SJCRH30 (cell line): Measurements from ENCODE around the gene USP35. TPM values are rescaled to one million over a fixed set of nuclear protein-coding genes. Genes with fewer than 3 reads are reported as not detected.
A peak's percentile ranks its signal among the peaks of the same experiment; 100 is the strongest.
"Not testable (repeated sequence)": the region's sequence is repeated elsewhere in the genome, so short reads cannot be mapped to it uniquely, and the experiment has no call there.

Experiments
- DNase-seq, 2 experiments: peaks; one replicate each; pipeline ENCODE4 v3.0.0-alpha.2; 2015 to 2020
- H3K27ac ChIP-seq: fragments of 250-450 bp; sonication (Bioruptor Pico); 2 replicates; pipeline ENCODE4 v1.5.1; 2020; ENCODE audit warnings: mild to moderate bottlenecking, moderate library complexity
- H3K27me3 ChIP-seq: fragments of 250-450 bp; sonication (Bioruptor Pico); 2 replicates; pipeline ENCODE4 v1.5.1; 2020; ENCODE audit warnings: mild to moderate bottlenecking, moderate library complexity
- H3K36me3 ChIP-seq: fragments of 250-450 bp; sonication (Bioruptor Pico); 2 replicates; pipeline ENCODE4 v1.5.1; 2020; ENCODE audit warnings: mild to moderate bottlenecking, moderate library complexity
- H3K4me1 ChIP-seq: fragments of 250-450 bp; sonication (Bioruptor Pico); 2 replicates; pipeline ENCODE4 v1.5.1; 2020; ENCODE audit warnings: mild to moderate bottlenecking, moderate library complexity
- H3K4me3 ChIP-seq: fragments of 250-450 bp; sonication (Bioruptor Pico); 2 replicates; pipeline ENCODE4 v1.5.1; 2020; ENCODE audit warnings: mild to moderate bottlenecking, moderate library complexity
- H3K9me3 ChIP-seq: fragments of 250-450 bp; sonication (Bioruptor Pico); replicated peaks from 2 replicates; pipeline ENCODE4 v1.5.1; 2020; ENCODE audit warnings: mild to moderate bottlenecking, moderate library complexity
- total RNA-seq: library from RNA; depleted of rRNA; stranded (reverse); fragments of >200 nt; shearing (Covaris generic); gene quantifications from 2 replicates; pipeline ENCODE4 v1.2.3, GENCODE V29; 2014

Gene USP35
- total RNA-seq, 1 experiment from 2014 or later = 5.1 TPM

DNA sequence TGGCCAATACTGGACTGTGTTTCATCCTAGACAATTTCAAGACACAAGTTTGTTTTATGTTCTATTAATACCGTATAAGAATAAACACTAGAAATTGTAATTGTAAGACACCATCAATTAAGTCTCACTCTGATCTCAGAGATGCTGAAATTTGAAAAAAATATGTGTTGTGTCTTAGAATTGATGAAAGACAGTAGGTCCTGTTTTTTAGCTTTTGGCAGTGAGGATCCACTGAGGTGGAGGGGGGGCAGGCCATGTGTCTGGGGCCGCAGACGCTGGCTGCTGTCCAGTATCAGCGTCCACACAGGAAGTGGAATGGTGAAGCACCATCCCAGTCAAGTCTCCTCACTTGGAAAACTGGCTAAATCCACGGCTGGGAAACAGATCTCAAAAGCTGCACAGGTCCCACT is 26.8 kb upstream of the USP35 start:
- no peak overlapping the region for H3K4me3 ChIP-seq
- peak; percentile 13 to 22 for DNase-seq
- no peak overlapping the region for H3K27ac ChIP-seq
- H3K36me3 ChIP-seq = no peaks in the 10 kb centered on the region
- no peaks in the 10 kb centered on the region for H3K27me3 ChIP-seq
- no peaks in the 10 kb centered on the region; the same call in 1 of the 2 replicates for H3K4me1 ChIP-seq
- H3K9me3 ChIP-seq = no peaks in the 10 kb centered on the region

- H3K27ac ChIP-seq = no peak overlapping the region
- H3K4me3 ChIP-seq = no peak overlapping the region
- no peak for DNase-seq
- no peaks in the 10 kb centered on the region; the same call in 1 of the 2 replicates for H3K4me1 ChIP-seq
- H3K9me3 ChIP-seq = no peaks in the 10 kb centered on the region
- H3K27me3 ChIP-seq = no peaks in the 10 kb centered on the region
- H3K36me3 ChIP-seq = no peaks in the 10 kb centered on the region
Measured at GRCh38 chr11:78163828-78164227, 24.9 kb upstream of the USP35 start.

- Histone ChIP-seq H3K27ac (no peak overlapping the region), H3K9me3 (no peaks in the 10 kb centered on the region), H3K27me3 (no peaks in the 10 kb centered on the region), H3K36me3 (no peaks in the 10 kb centered on the region), H3K4me1 (no peaks in the 10 kb centered on the region; the same call in 1 of the 2 replicates), H3K4me3 (no peak overlapping the region)
- no peak for DNase-seq
Measured at GRCh38 chr11:78164471-78164870, 24.2 kb upstream of the USP35 start.

DNA sequence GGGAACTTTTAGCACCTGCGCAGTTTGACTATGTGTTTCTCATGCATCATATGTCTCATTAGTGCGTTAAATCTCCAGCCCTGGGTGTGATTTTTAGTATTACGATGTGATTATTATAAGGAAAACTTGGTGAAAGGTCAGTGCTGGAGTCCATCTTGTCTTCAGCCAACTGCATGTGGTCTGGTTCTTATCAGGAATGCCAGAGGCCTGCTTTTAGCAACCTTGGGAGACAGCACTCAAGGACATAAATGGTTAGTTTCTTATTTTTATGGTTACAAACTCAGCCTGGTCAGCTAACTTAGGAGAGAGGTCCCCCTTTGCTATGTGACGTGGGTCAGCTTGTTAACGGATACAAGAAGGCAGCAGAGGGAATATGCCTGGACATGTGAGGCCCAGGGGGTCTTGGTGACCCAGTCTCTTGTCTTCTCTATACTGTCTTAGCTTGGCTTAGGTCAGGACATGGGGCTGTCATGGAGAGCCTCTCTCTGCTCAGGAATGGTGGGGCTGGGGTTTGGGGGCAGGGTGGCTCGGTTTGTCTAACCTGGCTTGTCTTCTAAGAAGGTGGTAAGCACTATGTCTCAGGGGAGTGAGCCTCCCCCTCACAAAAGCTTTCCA is 21.8 kb upstream of the USP35 start:
- no peaks in the 10 kb centered on the region for H3K9me3 ChIP-seq
- H3K27ac ChIP-seq = no peak overlapping the region
- H3K27me3 ChIP-seq = no peaks in the 10 kb centered on the region
- no peak overlapping the region for H3K4me3 ChIP-seq
- DNase-seq = no peak
- H3K4me1 ChIP-seq = no peaks in the 10 kb centered on the region; the same call in 1 of the 2 replicates
- no peaks in the 10 kb centered on the region for H3K36me3 ChIP-seq

- H3K9me3 ChIP-seq = no peaks in the 10 kb centered on the region
- H3K36me3 ChIP-seq = no peaks in the 10 kb centered on the region
- H3K27me3 ChIP-seq = no peaks in the 10 kb centered on the region
- no peak for DNase-seq
- no peak overlapping the region for H3K27ac ChIP-seq
- H3K4me1 ChIP-seq = no peaks in the 10 kb centered on the region
- H3K4me3 ChIP-seq = no peak overlapping the region
Measured at GRCh38 chr11:78168539-78169477, 19.9 kb upstream of the USP35 start.

DNA sequence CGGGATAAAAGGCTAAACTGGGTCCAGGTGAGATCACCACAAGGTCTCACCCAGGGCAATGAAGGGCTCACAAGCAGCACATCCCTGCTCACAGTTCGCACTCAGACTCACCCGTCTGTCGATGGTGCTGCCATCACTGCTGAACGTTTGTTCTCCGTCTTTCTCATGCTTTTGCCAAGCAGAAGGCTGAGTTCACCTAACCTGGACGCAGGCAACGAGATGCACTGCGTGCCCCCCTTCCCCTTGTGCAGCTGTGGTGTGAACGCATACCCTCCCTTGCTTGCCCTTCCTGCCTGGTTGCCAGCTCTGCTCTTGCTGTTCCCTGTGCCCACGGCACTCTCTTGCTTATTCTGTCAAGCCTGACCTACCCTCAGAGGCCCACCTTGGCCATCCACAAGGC is 18.3 kb upstream of the USP35 start:
- Histone ChIP-seq H3K27ac (no peak overlapping the region), H3K4me3 (no peak overlapping the region), H3K36me3 (no peaks in the 10 kb centered on the region), H3K9me3 (no peaks in the 10 kb centered on the region), H3K4me1 (no peaks in the 10 kb centered on the region), H3K27me3 (no peaks in the 10 kb centered on the region)
- no peak for DNase-seq

DNA sequence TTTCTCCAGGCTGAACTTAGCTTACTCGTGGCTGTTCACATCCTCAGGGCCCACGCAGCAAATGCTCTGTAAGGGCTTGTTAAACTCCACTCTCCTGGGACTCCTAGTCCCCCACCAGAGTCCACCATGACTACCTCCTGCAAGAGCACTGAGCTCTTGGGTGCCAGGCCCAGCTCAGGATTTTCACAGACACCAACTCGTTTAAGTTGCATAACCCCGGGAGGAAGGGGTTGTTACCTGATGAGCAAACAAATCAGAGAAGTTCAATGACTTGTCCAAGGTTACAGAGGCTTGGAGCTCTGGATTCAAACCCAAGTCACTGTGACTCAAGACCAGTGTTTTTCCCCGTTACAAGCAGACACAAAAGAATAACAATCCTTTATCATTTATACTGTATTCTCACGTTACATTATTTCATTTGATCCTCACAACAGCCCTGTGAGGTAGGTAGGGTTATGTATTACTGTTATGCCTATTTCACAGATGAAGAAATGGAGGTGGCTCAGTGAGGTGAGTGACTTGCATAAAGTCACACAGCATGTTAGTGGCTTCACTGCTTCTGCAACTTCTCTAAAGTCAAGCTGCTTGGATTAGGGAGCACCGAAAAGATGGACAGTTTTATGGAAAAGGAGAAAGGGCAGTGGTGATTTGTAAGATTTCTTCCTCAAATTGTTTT is 17.7 kb upstream of the USP35 start:
- Histone ChIP-seq H3K9me3 (no peaks in the 10 kb centered on the region), H3K4me1 (no peaks in the 10 kb centered on the region), H3K27me3 (no peaks in the 10 kb centered on the region), H3K36me3 (no peaks in the 10 kb centered on the region), H3K4me3 (no peak overlapping the region), H3K27ac (no peak overlapping the region)
- DNase-seq = no peak

- H3K27ac ChIP-seq = no peak overlapping the region
- no peak for DNase-seq
- H3K9me3 ChIP-seq = no peaks in the 10 kb centered on the region
- H3K27me3 ChIP-seq = no peaks in the 10 kb centered on the region
- H3K4me1 ChIP-seq = no peaks in the 10 kb centered on the region
- H3K36me3 ChIP-seq = no peaks in the 10 kb centered on the region
- H3K4me3 ChIP-seq = no peak overlapping the region
Measured at GRCh38 chr11:78171951-78172350, 16.8 kb upstream of the USP35 start.

GRCh38 chr11:78175862-78176261 is 12.9 kb upstream of the USP35 start:
- not testable (repeated sequence) for DNase-seq, H3K9me3 ChIP-seq, H3K36me3 ChIP-seq, H3K27ac ChIP-seq, H3K4me3 ChIP-seq, H3K27me3 ChIP-seq, H3K4me1 ChIP-seq

GRCh38 chr11:78176605-78177141 is 12.0 kb upstream of the USP35 start:
- Histone ChIP-seq H3K4me1 (no peaks in the 10 kb centered on the region), H3K4me3 (no peak overlapping the region), H3K36me3 (no peaks in the 10 kb centered on the region), H3K9me3 (no peaks in the 10 kb centered on the region), H3K27ac (no peak overlapping the region), H3K27me3 (no peaks in the 10 kb centered on the region)
- DNase-seq = no peak

GRCh38 chr11:78177216-78177615 is 11.5 kb upstream of the USP35 start:
- H3K27me3 ChIP-seq = no peaks in the 10 kb centered on the region
- H3K27ac ChIP-seq = no peak overlapping the region
- DNase-seq = no peak
- H3K4me3 ChIP-seq = no peak overlapping the region
- H3K4me1 ChIP-seq = no peaks in the 10 kb centered on the region
- no peaks in the 10 kb centered on the region for H3K36me3 ChIP-seq
- H3K9me3 ChIP-seq = no peaks in the 10 kb centered on the region

DNA sequence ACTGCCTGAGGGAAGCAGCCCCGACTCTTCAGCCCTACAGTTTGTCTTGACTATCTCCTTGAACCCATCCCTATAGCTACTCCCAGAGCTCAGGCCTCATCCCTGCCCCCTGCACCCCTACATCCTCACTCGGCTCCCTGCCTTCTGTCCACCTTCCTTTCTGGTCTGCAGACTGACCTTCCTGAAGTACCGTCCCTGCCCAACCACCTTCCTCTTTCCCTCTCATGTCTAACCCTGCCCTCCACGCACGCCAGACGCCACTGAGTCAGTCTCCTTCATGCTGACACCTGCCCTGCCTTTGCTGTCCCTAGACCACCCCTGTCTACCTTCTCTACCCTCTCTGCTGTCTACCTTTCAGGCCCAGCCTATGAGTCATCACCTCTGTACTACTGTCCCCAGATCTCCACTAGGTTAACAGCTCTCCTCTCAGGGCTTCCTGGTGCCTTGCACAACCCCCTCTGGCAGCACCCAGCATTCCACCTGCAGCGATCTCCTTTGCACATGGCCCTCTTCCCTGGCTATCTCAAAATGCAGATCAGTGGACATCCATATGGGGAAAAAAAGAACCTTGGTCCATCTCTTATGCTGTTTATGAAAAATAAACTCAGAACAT is 9.2 kb upstream of the USP35 start:
- Histone ChIP-seq H3K36me3 (no peaks in the 10 kb centered on the region), H3K9me3 (no peaks in the 10 kb centered on the region), H3K27me3 (no peaks in the 10 kb centered on the region), H3K4me1 (no peaks in the 10 kb centered on the region), H3K4me3 (no peak overlapping the region), H3K27ac (no peak overlapping the region)
- DNase-seq = no peak

GRCh38 chr11:78180751-78181150 is 8.0 kb upstream of the USP35 start:
- no peak overlapping the region for H3K27ac ChIP-seq
- no peaks in the 10 kb centered on the region for H3K4me1 ChIP-seq
- no peaks in the 10 kb centered on the region for H3K36me3 ChIP-seq
- no peak overlapping the region for H3K4me3 ChIP-seq
- H3K27me3 ChIP-seq = no peaks in the 10 kb centered on the region
- no peak for DNase-seq
- no peaks in the 10 kb centered on the region for H3K9me3 ChIP-seq

GRCh38 chr11:78181185-78181584 is 7.5 kb upstream of the USP35 start:
- Histone ChIP-seq H3K9me3 (no peaks in the 10 kb centered on the region), H3K27me3 (no peaks in the 10 kb centered on the region), H3K4me1 (no peaks in the 10 kb centered on the region), H3K27ac (no peak overlapping the region), H3K4me3 (no peak overlapping the region), H3K36me3 (no peaks in the 10 kb centered on the region)
- no peak for DNase-seq
